NOMO-1 (cell line): ENCODE measurements around the gene MAPKAP1.
A peak's percentile ranks its signal among the peaks of the same experiment; 100 is the strongest.

Experiments
- DNase-seq, 2 experiments: peaks; one replicate each; lab custom pipeline; 2025; ENCODE audit not compliant: unreplicated experiment in 2 of 2; lab: John Stamatoyannopoulos, UW

Gene MAPKAP1

GRCh38 chr9:125706651-125707471 lies at the start of gene MAPKAP1:
MAPKAP1 (minus strand) TSS chr9:125707208; CDS start chr9:125672574, 34,634 bp downstream.
- peak; percentile 89 to 96 for DNase-seq

GRCh38 chr9:125756518-125756917 lies 49.5 kb upstream of the MAPKAP1 start:
- no peak for DNase-seq

GRCh38 chr9:125755340-125755739 lies 48.3 kb upstream of the MAPKAP1 start:
- DNase-seq, result no peak

GRCh38 chr9:125754096-125754495 lies 47.1 kb upstream of the MAPKAP1 start:
- no peak for DNase-seq

- DNase-seq, result peak in 1 of 2 experiments; percentile 29
Measured at GRCh38 chr9:125752070-125752628, 45.1 kb upstream of the MAPKAP1 start.

GRCh38 chr9:125750627-125751011 lies 43.6 kb upstream of the MAPKAP1 start:
- DNase-seq, result peak; percentile 19 to 25

- no peak for DNase-seq
Measured at GRCh38 chr9:125749951-125750626, 43.1 kb upstream of the MAPKAP1 start.

- no peak for DNase-seq
Measured at GRCh38 chr9:125749287-125749935, 42.4 kb upstream of the MAPKAP1 start.

- DNase-seq, result no peak
Measured at GRCh38 chr9:125748446-125749099, 41.6 kb upstream of the MAPKAP1 start.

- no peak for DNase-seq
Measured at GRCh38 chr9:125747765-125748445, 40.9 kb upstream of the MAPKAP1 start.

GRCh38 chr9:125747053-125747764 lies 40.2 kb upstream of the MAPKAP1 start, which contains the start of gene PBX3:
PBX3 (plus strand) TSS chr9:125747373.
- DNase-seq, result peak; percentile 29 to 44

- DNase-seq, result no peak
Measured at GRCh38 chr9:125746774-125747052, 39.7 kb upstream of the MAPKAP1 start.

- DNase-seq, result peak; percentile 97 to 99
Measured at GRCh38 chr9:125746017-125746773, 39.2 kb upstream of the MAPKAP1 start.

GRCh38 chr9:125745682-125746016 lies 38.6 kb upstream of the MAPKAP1 start:
- no peak for DNase-seq

- DNase-seq, result no peak
Measured at GRCh38 chr9:125745018-125745417, 38.0 kb upstream of the MAPKAP1 start.

GRCh38 chr9:125744616-125745015 lies 37.6 kb upstream of the MAPKAP1 start:
- DNase-seq, result no peak

- no peak for DNase-seq
Measured at GRCh38 chr9:125743682-125744428, 36.8 kb upstream of the MAPKAP1 start.

- DNase-seq, result no peak
Measured at GRCh38 chr9:125742657-125743056, 35.6 kb upstream of the MAPKAP1 start.
